WTC11 (cell line): Measurements from ENCODE around the gene PXK.

Source experiments
- CBFB ChIP-seq: sonication (generic); formaldehyde crosslinking; IDR thresholded peaks from 2 replicates; pipeline ENCODE4 v1.8.1; 2022; ENCODE audit warnings: mild to moderate bottlenecking, low read depth, missing genetic modification reagents
- NR3C1 ChIP-seq: sonication (generic); formaldehyde crosslinking; conservative IDR thresholded peaks from 2 replicates; pipeline ENCODE4 v1.8.1; 2023; ENCODE audit warnings: low read depth, mild to moderate bottlenecking, missing genetic modification reagents
- TEAD4 ChIP-seq: sonication (generic); formaldehyde crosslinking; IDR thresholded peaks from 2 replicates; pipeline ENCODE4 v1.8.0; 2022; ENCODE audit warnings: mild to moderate bottlenecking, missing genetic modification reagents
- ZNF423 ChIP-seq: fragments of 250-450 bp; sonication (Bioruptor Pico); IDR thresholded peaks from 2 replicates; pipeline ENCODE4 v2.1.2; 2022; ENCODE audit warnings: mild to moderate bottlenecking, moderate library complexity
- TF ChIP-seq, protein P1 (sequence below): sonication (generic); formaldehyde crosslinking; IDR thresholded peaks from 2 replicates; pipeline ENCODE4 v1.8.1; 2022; ENCODE audit warnings: mild to moderate bottlenecking, moderate library complexity, missing genetic modification reagents
- TF ChIP-seq, protein P2 (sequence below): fragments of 250-450 bp; sonication (Bioruptor Pico); conservative IDR thresholded peaks from 2 replicates; pipeline ENCODE4 v1.9.0; 2021; ENCODE audit warnings: mild to moderate bottlenecking
- TF ChIP-seq, protein P3 (sequence below): sonication (generic); formaldehyde crosslinking; IDR thresholded peaks from 2 replicates; pipeline ENCODE4 v1.8.0; 2023; ENCODE audit warnings: missing genetic modification reagents, mild to moderate bottlenecking, borderline replicate concordance
- TF ChIP-seq, protein P4 (sequence below): fragments of 200-600 bp; IDR thresholded peaks from 2 replicates; pipeline ENCODE4 v1.8.0; 2022; ENCODE audit warnings: antibody characterized with exemption
- TF ChIP-seq, protein P5 (sequence below): fragments of 250-450 bp; sonication (Bioruptor Pico); IDR thresholded peaks from 2 replicates; pipeline ENCODE4 v2.1.2; 2022; ENCODE audit warnings: mild to moderate bottlenecking, moderate library complexity

DNA sequence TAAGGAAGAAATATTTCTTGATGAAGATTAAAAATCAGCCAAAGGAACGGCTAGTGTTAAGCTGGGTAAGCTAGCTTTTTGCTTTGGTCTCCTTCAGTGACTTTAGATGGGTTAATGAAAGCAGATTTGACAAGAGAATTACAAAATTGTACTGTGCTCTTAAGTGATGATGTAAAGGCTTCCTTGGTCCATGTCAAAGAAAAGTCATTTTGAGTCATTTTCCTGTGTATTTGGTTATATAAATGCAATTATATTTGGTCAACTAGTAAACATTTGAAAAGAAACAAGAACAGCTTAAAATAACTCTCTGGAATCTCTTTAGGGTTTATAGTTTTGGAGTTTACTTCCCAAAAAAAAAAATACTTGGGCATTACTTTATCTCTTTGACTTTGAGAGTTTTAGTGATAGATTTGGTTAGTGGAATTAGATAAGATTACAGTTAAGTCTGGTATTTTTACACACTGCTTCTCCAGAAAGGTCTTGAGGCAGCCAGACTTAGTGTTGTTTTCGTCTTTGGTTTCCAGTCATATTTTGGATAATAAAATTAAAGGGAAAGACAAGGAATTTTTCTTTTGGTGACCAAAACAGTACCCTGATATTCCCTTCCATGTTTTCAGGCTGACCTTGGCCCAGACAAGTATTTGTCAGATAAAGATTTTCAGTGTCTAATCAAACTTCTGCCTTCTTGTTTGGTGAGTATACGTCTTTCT, 58.6 kb downstream of the PXK start:
- TF ChIP-seq CBFB (CRISPR knock-in tag) (no peak), ZNF423 (CRISPR knock-in tag) (no peak), TEAD4 (CRISPR knock-in tag) (no peak), NR3C1 (CRISPR knock-in tag) (no peak)
- TF ChIP-seq, protein P1, sequence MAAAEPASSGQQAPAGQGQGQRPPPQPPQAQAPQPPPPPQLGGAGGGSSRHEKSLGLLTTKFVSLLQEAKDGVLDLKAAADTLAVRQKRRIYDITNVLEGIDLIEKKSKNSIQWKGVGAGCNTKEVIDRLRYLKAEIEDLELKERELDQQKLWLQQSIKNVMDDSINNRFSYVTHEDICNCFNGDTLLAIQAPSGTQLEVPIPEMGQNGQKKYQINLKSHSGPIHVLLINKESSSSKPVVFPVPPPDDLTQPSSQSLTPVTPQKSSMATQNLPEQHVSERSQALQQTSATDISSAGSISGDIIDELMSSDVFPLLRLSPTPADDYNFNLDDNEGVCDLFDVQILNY, result no peak
- TF ChIP-seq, protein P2, sequence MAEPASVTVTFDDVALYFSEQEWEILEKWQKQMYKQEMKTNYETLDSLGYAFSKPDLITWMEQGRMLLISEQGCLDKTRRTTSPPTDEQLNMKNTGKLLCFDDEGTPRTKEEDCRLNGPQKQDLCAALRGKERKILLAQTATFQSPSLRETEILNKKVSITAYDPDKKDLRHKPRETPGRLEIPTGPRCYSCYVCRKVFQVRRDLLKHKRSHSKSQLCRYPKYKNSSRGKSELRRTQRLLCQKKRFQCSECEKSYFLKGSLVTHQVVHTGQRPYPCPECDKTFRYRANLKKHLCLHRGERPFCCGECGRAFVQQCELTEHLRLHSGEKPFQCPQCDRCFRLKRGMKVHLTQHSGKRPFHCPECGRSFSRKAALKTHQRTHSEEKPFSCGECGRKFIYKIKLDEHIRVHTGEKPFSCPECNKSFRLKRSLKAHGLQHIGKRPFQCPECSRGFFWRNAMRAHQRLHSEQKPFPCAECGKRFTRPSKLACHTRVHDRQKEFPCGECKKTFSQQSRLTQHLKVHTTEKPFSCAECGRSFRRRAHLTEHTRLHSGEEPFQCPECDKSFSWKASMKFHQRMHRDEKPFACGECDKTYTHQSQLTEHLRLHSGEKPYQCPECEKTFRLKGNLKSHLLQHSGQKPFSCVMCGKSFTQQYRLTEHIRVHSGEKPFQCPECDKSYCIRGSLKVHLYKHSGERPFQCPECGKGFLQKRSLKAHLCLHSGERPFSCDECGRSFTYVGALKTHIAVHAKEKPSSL (CRISPR knock-in tag), result no peak
- TF ChIP-seq, protein P3, sequence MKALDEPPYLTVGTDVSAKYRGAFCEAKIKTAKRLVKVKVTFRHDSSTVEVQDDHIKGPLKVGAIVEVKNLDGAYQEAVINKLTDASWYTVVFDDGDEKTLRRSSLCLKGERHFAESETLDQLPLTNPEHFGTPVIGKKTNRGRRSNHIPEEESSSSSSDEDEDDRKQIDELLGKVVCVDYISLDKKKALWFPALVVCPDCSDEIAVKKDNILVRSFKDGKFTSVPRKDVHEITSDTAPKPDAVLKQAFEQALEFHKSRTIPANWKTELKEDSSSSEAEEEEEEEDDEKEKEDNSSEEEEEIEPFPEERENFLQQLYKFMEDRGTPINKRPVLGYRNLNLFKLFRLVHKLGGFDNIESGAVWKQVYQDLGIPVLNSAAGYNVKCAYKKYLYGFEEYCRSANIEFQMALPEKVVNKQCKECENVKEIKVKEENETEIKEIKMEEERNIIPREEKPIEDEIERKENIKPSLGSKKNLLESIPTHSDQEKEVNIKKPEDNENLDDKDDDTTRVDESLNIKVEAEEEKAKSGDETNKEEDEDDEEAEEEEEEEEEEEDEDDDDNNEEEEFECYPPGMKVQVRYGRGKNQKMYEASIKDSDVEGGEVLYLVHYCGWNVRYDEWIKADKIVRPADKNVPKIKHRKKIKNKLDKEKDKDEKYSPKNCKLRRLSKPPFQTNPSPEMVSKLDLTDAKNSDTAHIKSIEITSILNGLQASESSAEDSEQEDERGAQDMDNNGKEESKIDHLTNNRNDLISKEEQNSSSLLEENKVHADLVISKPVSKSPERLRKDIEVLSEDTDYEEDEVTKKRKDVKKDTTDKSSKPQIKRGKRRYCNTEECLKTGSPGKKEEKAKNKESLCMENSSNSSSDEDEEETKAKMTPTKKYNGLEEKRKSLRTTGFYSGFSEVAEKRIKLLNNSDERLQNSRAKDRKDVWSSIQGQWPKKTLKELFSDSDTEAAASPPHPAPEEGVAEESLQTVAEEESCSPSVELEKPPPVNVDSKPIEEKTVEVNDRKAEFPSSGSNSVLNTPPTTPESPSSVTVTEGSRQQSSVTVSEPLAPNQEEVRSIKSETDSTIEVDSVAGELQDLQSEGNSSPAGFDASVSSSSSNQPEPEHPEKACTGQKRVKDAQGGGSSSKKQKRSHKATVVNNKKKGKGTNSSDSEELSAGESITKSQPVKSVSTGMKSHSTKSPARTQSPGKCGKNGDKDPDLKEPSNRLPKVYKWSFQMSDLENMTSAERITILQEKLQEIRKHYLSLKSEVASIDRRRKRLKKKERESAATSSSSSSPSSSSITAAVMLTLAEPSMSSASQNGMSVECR (CRISPR knock-in tag), result no peak
- TF ChIP-seq, protein P4, sequence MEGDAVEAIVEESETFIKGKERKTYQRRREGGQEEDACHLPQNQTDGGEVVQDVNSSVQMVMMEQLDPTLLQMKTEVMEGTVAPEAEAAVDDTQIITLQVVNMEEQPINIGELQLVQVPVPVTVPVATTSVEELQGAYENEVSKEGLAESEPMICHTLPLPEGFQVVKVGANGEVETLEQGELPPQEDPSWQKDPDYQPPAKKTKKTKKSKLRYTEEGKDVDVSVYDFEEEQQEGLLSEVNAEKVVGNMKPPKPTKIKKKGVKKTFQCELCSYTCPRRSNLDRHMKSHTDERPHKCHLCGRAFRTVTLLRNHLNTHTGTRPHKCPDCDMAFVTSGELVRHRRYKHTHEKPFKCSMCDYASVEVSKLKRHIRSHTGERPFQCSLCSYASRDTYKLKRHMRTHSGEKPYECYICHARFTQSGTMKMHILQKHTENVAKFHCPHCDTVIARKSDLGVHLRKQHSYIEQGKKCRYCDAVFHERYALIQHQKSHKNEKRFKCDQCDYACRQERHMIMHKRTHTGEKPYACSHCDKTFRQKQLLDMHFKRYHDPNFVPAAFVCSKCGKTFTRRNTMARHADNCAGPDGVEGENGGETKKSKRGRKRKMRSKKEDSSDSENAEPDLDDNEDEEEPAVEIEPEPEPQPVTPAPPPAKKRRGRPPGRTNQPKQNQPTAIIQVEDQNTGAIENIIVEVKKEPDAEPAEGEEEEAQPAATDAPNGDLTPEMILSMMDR, result no peak
- TF ChIP-seq, protein P5, sequence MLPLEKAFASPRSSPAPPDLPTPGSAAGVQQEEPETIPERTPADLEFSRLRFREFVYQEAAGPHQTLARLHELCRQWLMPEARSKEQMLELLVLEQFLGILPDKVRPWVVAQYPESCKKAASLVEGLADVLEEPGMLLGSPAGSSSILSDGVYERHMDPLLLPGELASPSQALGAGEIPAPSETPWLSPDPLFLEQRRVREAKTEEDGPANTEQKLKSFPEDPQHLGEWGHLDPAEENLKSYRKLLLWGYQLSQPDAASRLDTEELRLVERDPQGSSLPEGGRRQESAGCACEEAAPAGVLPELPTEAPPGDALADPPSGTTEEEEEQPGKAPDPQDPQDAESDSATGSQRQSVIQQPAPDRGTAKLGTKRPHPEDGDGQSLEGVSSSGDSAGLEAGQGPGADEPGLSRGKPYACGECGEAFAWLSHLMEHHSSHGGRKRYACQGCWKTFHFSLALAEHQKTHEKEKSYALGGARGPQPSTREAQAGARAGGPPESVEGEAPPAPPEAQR (CRISPR knock-in tag), result no peak
